Measurements from ENCODE around the gene MYO1D. TPM values are rescaled to one million over a fixed set of nuclear protein-coding genes. Genes with fewer than 3 reads are reported as not detected.

MYO1D gene
- total RNA-seq, 1 experiment from 2014 or later: 23.5 TPM

GRCh38 chr17:32870969-32871368 lies 6.0 kb downstream of the MYO1D start:
- H3K4me2 ChIP-seq (ENCODE audit: low read length): no peak overlapping the region
- H3K9me2 ChIP-seq (replicated peaks; ENCODE audit: low read length): no peaks in the 10 kb centered on the region
- H3K4me3 ChIP-seq (ENCODE audit: low read length): no peak overlapping the region
- H3K27ac ChIP-seq (ENCODE audit: low read length): no peak overlapping the region
- peaks cover 49% of the 10 kb centered on the region for H3K79me2 ChIP-seq (ENCODE audit: low read length)
- no peak for TF ChIP-seq EZH2 (IDR thresholded peaks at IDR 0.05; ENCODE audit: low read length, unreplicated experiment)
- TF ChIP-seq EZH2phosphoT487 (IDR thresholded peaks at IDR 0.05; ENCODE audit: borderline replicate concordance, low read length): no peak
- no peak for TF ChIP-seq CTCF (conservative IDR thresholded peaks at IDR 0.05; ENCODE audit: low read depth, low read length)
- H3K4me1 ChIP-seq (ENCODE audit: insufficient read depth, low read length): peaks cover 27% of the 10 kb centered on the region
- no peak overlapping the region for H2AFZ ChIP-seq (ENCODE audit: low read length)
- H3K27me3 ChIP-seq (ENCODE audit: low read length): no peaks in the 10 kb centered on the region
- POLR2A ChIA-PET (ENCODE audit: unreplicated experiment): no interaction called here
- CTCF ChIA-PET: no interaction called here
- intact Hi-C loops (cut with micrococcal nuclease): loop anchor here (1.0 kb wide), 1 partner anchor 15 kb away; no protein-coding TSS in a partner anchor
- no peaks in the 10 kb centered on the region for H3K9me3 ChIP-seq (ENCODE audit: low read length)
- DNase-seq: no peak
- H3K36me3 ChIP-seq (ENCODE audit: low read depth, low read length): no peaks in the 10 kb centered on the region
- no TSS peak for BruUV-seq (replicated peaks)
- no peaks in the 10 kb centered on the region for H3F3A ChIP-seq (ENCODE audit: low read length, unreplicated experiment)
- no peak overlapping the region for H3K9ac ChIP-seq (ENCODE audit: low read length)
- no peaks in the 10 kb centered on the region for H4K20me1 ChIP-seq (ENCODE audit: low read length)
- ATAC-seq: no peak

GRCh38 chr17:32870027-32870670 lies 6.8 kb downstream of the MYO1D start:
- CTCF ChIA-PET: no interaction called here

More at GRCh38 chr17:32870027-32870670, 6.8 kb downstream of the MYO1D start:
- Histone ChIP-seq H2AFZ (ENCODE audit: low read length) (no peak overlapping the region), H3K9ac (ENCODE audit: low read length) (no peak overlapping the region), H3K27ac (ENCODE audit: low read length) (no peak overlapping the region), H3K79me2 (ENCODE audit: low read length) (peaks cover 41% of the 10 kb centered on the region), H3K36me3 (ENCODE audit: low read depth, low read length) (no peaks in the 10 kb centered on the region), H3K9me2 (replicated peaks; ENCODE audit: low read length) (no peaks in the 10 kb centered on the region), H3K9me3 (ENCODE audit: low read length) (no peaks in the 10 kb centered on the region), H3K4me2 (ENCODE audit: low read length) (0 out of 2 replicates have a peak overlapping the region, but pooled peaks have one; percentile 51), H4K20me1 (ENCODE audit: low read length) (no peaks in the 10 kb centered on the region), H3K27me3 (ENCODE audit: low read length) (no peaks in the 10 kb centered on the region), H3K4me1 (ENCODE audit: insufficient read depth, low read length) (peaks cover 25% of the 10 kb centered on the region), H3F3A (ENCODE audit: low read length, unreplicated experiment) (no peaks in the 10 kb centered on the region), H3K4me3 (ENCODE audit: low read length) (no peak overlapping the region)
- ATAC-seq (no peak), DNase-seq (no peak)
- no TSS peak for BruUV-seq (replicated peaks)
- intact Hi-C loops (cut with micrococcal nuclease): loop anchor here (1.0 kb wide), 1 partner anchor 14 kb away; no protein-coding TSS in a partner anchor
- POLR2A ChIA-PET (ENCODE audit: unreplicated experiment): no interaction called here
- no peak for TF ChIP-seq CTCF (conservative IDR thresholded peaks at IDR 0.05; ENCODE audit: low read depth, low read length)
- no peak for TF ChIP-seq EZH2 (IDR thresholded peaks at IDR 0.05; ENCODE audit: low read length, unreplicated experiment)
- no peak for TF ChIP-seq EZH2phosphoT487 (IDR thresholded peaks at IDR 0.05; ENCODE audit: borderline replicate concordance, low read length)
